ENCODE data around the gene DUSP1. TPM values are rescaled to one million over a fixed set of nuclear protein-coding genes. Genes with fewer than 3 reads are reported as not detected.

Gene DUSP1
- total RNA-seq, 3 donors from 2014 or later: 752 to 1,562 (median 1,015) TPM

GRCh38 chr5:172770374-172770674, 671 bp downstream of the DUSP1 start:
- peak overlapping the region; percentile 93 to 97 (median 94) for H3K4me3 ChIP-seq
- TF ChIP-seq CTCF (IDR thresholded peaks at IDR 0.05) (no peak), POLR2A (IDR thresholded peaks at IDR 0.05) (no peak), POLR2AphosphoS5 (IDR thresholded peaks at IDR 0.05) (peak in 1 of 3 donors; percentile 4)
- intact Hi-C loops (cut with DNase I; ENCODE audit: low total_unique reads): loop anchor here (10.0 kb wide), 2 partner anchors 94 to 134 kb away; no protein-coding TSS in a partner anchor
- H3K36me3 ChIP-seq: no peaks in the 10 kb centered on the region
- peaks cover 0 to 4% of the 10 kb centered on the region in 2 donors for H3K4me1 ChIP-seq
- no peaks in the 10 kb centered on the region for H3K9me3 ChIP-seq
- DNase-seq (ENCODE audit: low spot score in 2 of 2): no peak
- no peaks in the 10 kb centered on the region for H3K27me3 ChIP-seq
- H3K27ac ChIP-seq: peak overlapping the region; percentile 98 to 100

GRCh38 chr5:172769616-172770373, 1.2 kb downstream of the DUSP1 start:
- Histone ChIP-seq H3K9me3 (no peaks in the 10 kb centered on the region), H3K27me3 (no peaks in the 10 kb centered on the region), H3K4me3 (peak overlapping the region; percentile 93 to 97 (median 94)), H3K4me1 (peaks cover 0 to 4% of the 10 kb centered on the region in 2 donors), H3K27ac (peak overlapping the region; percentile 98 to 100), H3K36me3 (no peaks in the 10 kb centered on the region)
- TF ChIP-seq POLR2AphosphoS5 (IDR thresholded peaks at IDR 0.05) (peak; percentile 72 to 94 (median 77)), CTCF (IDR thresholded peaks at IDR 0.05) (peak in 1 of 3 donors; percentile 26), POLR2A (IDR thresholded peaks at IDR 0.05) (peak; percentile 81)
- intact Hi-C loops (cut with DNase I; ENCODE audit: low total_unique reads): loop anchor here (10.0 kb wide), 2 partner anchors 95 to 135 kb away; no protein-coding TSS in a partner anchor
- DNase-seq (ENCODE audit: low spot score in 2 of 2): no peak

GRCh38 chr5:172769342-172769615, 1.7 kb downstream of the DUSP1 start:
- peak overlapping the region; percentile 98 to 100 for H3K27ac ChIP-seq
- TF ChIP-seq POLR2A (IDR thresholded peaks at IDR 0.05): no peak
- TF ChIP-seq CTCF (IDR thresholded peaks at IDR 0.05): no peak
- TF ChIP-seq POLR2AphosphoS5 (IDR thresholded peaks at IDR 0.05): peak in 1 of 3 donors; percentile 48
- DNase-seq (ENCODE audit: low spot score in 2 of 2): no peak
- H3K36me3 ChIP-seq: no peaks in the 10 kb centered on the region
- peaks cover 0 to 4% of the 10 kb centered on the region in 2 donors for H3K4me1 ChIP-seq
- peak overlapping the region; percentile 93 to 97 (median 94) for H3K4me3 ChIP-seq
- no peaks in the 10 kb centered on the region for H3K27me3 ChIP-seq
- no peaks in the 10 kb centered on the region for H3K9me3 ChIP-seq
- intact Hi-C loops (cut with DNase I; ENCODE audit: low total_unique reads): no loop called here

GRCh38 chr5:172768573-172769341, 2.2 kb downstream of the DUSP1 start:
- Histone ChIP-seq H3K9me3 (no peaks in the 10 kb centered on the region), H3K4me1 (peaks cover 0 to 4% of the 10 kb centered on the region in 2 donors), H3K27ac (peak overlapping the region; percentile 98 to 100), H3K4me3 (peak overlapping the region; percentile 93 to 97 (median 94)), H3K27me3 (no peaks in the 10 kb centered on the region), H3K36me3 (no peaks in the 10 kb centered on the region)
- intact Hi-C loops (cut with DNase I; ENCODE audit: low total_unique reads): no loop called here
- TF ChIP-seq POLR2A (IDR thresholded peaks at IDR 0.05) (peak; percentile 54), POLR2AphosphoS5 (IDR thresholded peaks at IDR 0.05) (peak; percentile 68 to 99 (median 94)), CTCF (IDR thresholded peaks at IDR 0.05) (no peak)
- DNase-seq (ENCODE audit: low spot score in 2 of 2): peak in 1 of 2 donors; percentile 48

GRCh38 chr5:172768098-172768572, 2.9 kb downstream of the DUSP1 start:
- H3K4me1 ChIP-seq: peaks cover 0 to 4% of the 10 kb centered on the region in 2 donors
- H3K9me3 ChIP-seq: no peaks in the 10 kb centered on the region
- DNase-seq (ENCODE audit: low spot score in 2 of 2): no peak
- H3K36me3 ChIP-seq: no peaks in the 10 kb centered on the region
- peak overlapping the region; percentile 93 to 97 (median 94) for H3K4me3 ChIP-seq
- TF ChIP-seq POLR2AphosphoS5 (IDR thresholded peaks at IDR 0.05): no peak
- no peak for TF ChIP-seq POLR2A (IDR thresholded peaks at IDR 0.05)
- intact Hi-C loops (cut with DNase I; ENCODE audit: low total_unique reads): no loop called here
- no peaks in the 10 kb centered on the region for H3K27me3 ChIP-seq
- peak overlapping the region; percentile 98 to 100 for H3K27ac ChIP-seq
